ENCODE measurements around the gene IKZF5. TPM values are rescaled to one million over a fixed set of nuclear protein-coding genes. Genes with fewer than 3 reads are reported as not detected.

The IKZF5 gene
- total RNA-seq, 1 experiment from 2014 or later, result 4.4 TPM

DNA sequence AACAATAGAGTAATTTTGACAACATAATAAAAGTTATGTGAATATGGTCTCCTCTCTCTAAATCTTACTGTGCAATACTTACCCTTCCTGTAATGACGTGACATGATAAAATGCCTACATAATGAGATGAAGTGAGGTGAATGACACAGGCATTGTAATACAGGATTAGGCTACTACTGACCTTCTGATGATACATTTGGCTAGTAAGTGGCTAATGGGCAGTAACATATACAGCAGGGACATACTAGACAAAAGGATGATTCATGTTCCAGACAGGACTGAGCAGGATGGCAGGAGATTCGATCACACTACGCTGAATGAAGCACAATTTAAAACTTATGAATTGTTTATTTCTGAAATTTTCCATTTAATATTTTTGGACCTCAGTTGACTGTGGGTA, 59.3 kb downstream of the IKZF5 start:
- peaks cover 10% of the 10 kb centered on the region for H3K4me1 ChIP-seq (replicated peaks)
- H3K27ac ChIP-seq, result no peak overlapping the region
- H3K27me3 ChIP-seq (replicated peaks), result no peaks in the 10 kb centered on the region
- no peak for DNase-seq (ENCODE audit: low read depth in 1 of 2, low spot score in 2 of 2)
- no peaks in the 10 kb centered on the region; the same call in 1 of the 2 replicates for H3K9me3 ChIP-seq (replicated peaks)
- no peak overlapping the region for H3K4me3 ChIP-seq
- H3K36me3 ChIP-seq, result peaks cover 51% of the 10 kb centered on the region

Other genes with a start within 250 kb of the IKZF5 start
- gene CUZD1, start 162.9 kb downstream of the IKZF5 start, total RNA-seq (2014; rRNA removed; shearing (Covaris generic)), result 2.0 and 3.5 TPM in 2 replicates
- 5.2 and 11.7 TPM in 2 replicates for gene FAM24B, start 129.2 kb downstream of the IKZF5 start, total RNA-seq (2014; rRNA removed; shearing (Covaris generic))
- gene FAM24A, start 98.2 kb downstream of the IKZF5 start, total RNA-seq (2014; rRNA removed; shearing (Covaris generic)), result not detected in 2 replicates
- 11.9 and 12.6 TPM in 2 replicates for gene C10orf88, start 54.6 kb downstream of the IKZF5 start, total RNA-seq (2014; rRNA removed; shearing (Covaris generic))
- gene PSTK, start 28.4 kb downstream of the IKZF5 start, total RNA-seq (2014; rRNA removed; shearing (Covaris generic)), result 6.2 and 11.2 TPM in 2 replicates
- 7.9 and 10.3 TPM in 2 replicates for gene ACADSB, start 211 bp upstream of the IKZF5 start, total RNA-seq (2014; rRNA removed; shearing (Covaris generic))
- 10.8 and 10.9 TPM in 2 replicates for gene HMX3, start 127.2 kb upstream of the IKZF5 start, total RNA-seq (2014; rRNA removed; shearing (Covaris generic))
- 0.38 and 0.61 TPM in 2 replicates for gene HMX2, start 139.3 kb upstream of the IKZF5 start, total RNA-seq (2014; rRNA removed; shearing (Covaris generic))
- gene BUB3, start 145.6 kb upstream of the IKZF5 start, total RNA-seq (2014; rRNA removed; shearing (Covaris generic)), result 317 and 387 TPM in 2 replicates